Retina (tissue), 1 donor: ENCODE results near the gene TSHZ1.

Experiments
- DNase-seq: peaks from one replicate; pipeline ENCODE4 v3.0.0-alpha.2; 2016

TSHZ1 gene, protein sequence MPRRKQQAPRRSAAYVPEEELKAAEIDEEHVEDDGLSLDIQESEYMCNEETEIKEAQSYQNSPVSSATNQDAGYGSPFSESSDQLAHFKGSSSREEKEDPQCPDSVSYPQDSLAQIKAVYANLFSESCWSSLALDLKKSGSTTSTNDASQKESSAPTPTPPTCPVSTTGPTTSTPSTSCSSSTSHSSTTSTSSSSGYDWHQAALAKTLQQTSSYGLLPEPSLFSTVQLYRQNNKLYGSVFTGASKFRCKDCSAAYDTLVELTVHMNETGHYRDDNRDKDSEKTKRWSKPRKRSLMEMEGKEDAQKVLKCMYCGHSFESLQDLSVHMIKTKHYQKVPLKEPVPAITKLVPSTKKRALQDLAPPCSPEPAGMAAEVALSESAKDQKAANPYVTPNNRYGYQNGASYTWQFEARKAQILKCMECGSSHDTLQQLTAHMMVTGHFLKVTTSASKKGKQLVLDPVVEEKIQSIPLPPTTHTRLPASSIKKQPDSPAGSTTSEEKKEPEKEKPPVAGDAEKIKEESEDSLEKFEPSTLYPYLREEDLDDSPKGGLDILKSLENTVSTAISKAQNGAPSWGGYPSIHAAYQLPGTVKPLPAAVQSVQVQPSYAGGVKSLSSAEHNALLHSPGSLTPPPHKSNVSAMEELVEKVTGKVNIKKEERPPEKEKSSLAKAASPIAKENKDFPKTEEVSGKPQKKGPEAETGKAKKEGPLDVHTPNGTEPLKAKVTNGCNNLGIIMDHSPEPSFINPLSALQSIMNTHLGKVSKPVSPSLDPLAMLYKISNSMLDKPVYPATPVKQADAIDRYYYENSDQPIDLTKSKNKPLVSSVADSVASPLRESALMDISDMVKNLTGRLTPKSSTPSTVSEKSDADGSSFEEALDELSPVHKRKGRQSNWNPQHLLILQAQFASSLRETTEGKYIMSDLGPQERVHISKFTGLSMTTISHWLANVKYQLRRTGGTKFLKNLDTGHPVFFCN (N-terminal part only)

DNA sequence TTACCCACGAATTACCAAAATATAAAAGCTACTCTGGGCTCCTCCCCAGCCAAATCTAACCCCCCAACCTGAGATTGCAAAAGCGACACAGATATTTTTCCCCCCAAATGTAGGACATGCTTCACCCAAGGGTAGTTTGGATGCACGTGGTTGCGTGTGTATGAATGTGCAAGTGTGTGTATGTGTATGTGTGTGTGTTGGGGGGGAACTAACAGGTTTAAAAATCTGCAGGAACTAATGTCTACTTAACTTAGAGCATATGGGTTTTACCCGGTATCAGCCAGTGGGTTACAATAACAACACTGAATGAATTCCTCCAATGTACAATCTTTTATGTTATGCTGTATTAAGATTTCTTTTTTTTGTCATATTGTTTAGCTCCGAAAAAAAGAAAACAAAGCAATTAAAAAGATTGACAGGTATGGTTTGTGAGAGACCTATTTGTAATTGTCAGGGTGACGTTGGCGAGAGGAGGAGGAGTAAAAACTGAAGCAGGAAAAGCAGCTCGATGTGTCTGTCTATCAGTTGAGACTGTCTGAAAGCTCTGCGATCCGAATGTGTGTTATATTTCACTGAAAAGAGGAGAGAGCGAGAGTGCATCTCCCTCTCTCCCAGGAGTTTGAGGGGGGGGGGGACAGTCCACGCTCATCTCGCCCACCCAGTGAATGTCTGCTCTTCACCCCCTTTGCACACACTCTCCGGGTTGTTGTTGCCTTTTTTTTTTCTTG lies at the start of gene TSHZ1:
TSS of gene TSHZ1 (plus strand) at position 524 of the 728 bp plus-strand sequence. CDS start 1,080 bp downstream, outside the sequence.
- peak; percentile 83 for DNase-seq

DNA sequence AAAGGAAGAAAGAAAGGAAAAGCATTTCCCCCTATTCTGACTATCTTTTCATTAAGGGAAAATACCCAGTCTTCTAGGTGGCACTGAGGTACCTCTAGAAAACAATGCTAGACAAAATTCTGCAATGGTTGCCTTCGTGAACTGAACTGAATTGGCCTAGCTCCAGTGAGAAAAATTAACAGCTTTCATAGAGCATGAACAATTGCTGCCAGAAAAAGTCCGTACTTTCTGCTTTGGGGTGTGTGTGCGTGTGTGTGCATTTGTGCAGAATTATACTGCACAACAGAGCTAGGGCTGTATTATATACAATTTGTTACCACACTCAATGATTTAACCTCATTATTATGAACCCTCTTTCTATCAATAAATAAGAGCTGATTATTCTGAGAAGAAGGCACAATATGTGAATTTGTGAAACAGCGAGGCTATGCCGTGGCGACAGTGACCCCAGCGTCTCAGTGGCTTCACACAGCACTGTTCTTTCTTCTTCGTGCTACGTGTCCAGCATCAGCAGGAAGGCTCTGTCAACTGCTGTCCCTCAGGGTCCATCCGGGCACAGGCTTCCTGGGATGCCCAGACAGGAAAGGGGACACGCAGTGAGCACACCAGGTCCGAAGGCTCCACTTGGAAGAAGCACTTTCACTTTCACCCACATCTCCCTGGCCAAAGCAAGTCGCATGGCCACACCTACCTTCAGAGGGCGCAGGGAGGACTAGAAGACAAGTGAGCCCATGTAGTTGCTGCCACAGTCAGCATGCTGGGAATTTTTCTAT lies 49.2 kb upstream of the TSHZ1 start:
- DNase-seq = no peak

DNA sequence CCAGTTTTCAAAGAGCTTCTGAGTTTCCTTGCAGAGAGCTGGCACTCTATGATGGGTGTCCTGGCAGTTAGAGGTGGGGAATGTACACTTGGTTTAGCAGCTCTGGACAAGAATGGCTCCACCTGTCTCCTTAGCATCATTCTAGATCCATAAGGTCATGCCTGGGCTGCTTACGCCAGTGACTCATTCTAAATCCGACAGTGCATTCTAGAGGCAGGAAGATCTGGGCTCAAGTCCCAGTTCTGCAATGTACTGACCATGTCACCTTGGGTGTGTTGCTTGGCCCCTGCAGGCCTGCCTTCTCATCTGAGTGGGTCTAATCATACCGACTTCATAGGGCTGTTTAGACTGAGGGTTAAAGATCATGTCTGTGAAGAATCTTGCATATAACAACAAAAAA lies 48.1 kb upstream of the TSHZ1 start:
- DNase-seq = no peak

DNA sequence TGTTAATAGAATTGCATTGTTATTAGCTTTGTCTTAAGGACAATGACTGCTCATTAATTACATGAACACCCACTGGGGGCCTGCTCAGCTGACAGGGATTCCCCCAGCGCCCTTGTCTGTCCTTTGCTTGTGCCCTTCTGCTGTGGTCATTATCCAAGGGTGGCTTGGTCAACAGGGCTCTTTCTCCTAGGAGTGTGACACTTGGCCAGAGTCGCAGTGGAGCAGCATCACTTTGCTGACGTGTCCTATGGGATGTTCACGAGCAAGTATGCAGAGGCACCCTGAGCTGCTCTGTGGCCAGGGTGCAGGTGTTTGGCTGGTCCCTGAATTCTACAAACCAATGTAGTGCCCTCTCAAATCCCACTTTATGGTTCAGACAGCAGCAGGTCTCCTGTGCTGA lies 47.6 kb upstream of the TSHZ1 start:
- no peak for DNase-seq

DNA sequence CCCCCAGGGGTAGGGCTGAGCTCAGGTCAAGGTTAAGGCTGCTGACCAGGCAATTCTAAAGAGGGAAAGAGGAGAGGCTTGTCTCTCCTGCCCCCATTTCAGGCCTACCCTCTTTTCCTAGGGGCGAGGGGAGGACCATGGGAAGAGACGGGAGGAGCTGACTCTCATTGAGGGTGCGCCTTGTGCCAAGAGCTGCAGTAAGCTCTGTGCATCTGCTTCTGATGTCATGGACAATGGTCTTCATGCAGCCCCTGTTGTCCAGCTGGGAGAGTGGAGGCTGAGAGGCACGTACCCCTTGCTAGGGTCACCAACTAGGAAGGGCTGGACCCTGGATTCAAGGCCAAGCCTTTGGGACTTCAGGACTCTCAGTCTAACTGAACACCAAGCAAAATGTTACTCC lies 46.9 kb upstream of the TSHZ1 start:
- DNase-seq = no peak

DNA sequence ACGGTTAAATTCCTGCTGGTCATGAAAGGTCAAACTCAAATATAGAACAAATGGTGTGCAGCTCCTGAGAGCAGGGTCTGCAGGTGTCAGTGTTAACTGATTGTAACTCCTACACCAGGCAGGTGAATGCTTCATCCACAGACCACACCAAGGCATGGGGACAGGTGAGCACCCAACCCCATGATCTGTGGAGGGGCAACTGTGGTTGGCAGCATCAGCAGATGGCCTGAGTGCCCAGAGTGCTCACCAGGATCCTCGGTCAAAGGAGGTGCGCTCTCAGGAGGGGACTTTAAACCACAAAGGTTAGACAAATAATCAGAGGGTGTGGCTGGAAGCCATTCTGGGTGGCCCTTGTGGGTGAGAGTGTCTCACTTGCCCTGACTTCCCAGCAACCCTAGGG lies 46.1 kb upstream of the TSHZ1 start:
- no peak for DNase-seq

DNA sequence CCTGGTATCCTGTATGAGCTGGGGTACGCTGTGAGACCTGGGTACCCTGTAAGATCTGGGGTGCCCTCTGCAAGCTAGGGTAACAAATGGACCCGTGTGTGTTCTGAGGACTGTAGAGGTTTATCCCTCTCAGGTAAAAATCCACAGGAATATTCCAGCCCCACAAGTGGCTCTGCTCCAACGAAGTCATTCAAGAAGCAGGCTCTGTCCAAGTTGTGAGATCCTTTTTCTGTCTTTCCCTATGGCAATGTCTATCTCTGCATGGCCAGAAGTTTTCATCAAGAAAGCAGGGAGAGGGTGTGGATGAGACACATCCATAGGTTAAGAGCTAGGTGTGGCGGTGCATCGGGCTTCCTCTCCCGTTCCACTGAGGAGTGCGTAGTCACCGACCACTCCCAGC lies 44.7 kb upstream of the TSHZ1 start:
- no peak for DNase-seq

DNA sequence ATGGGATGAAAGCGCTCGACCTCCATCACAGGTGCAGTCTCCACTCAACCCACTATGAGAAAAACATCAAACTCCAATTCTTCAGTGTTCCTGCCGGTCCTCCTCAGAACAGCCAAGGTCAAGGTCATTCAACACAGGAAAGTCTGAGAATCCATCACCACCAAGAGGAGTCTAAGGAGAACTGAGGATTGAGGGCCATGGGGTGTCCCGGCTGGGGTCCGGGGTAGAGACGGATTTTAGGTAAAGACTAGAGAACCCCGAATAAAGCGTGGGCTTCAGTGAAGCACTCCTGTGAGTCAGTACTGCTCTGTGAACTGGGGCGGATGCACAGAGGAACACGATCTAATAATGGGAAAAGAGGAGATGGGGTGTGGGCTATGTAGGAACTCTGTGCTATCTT lies 43.5 kb upstream of the TSHZ1 start:
- DNase-seq = no peak

DNA sequence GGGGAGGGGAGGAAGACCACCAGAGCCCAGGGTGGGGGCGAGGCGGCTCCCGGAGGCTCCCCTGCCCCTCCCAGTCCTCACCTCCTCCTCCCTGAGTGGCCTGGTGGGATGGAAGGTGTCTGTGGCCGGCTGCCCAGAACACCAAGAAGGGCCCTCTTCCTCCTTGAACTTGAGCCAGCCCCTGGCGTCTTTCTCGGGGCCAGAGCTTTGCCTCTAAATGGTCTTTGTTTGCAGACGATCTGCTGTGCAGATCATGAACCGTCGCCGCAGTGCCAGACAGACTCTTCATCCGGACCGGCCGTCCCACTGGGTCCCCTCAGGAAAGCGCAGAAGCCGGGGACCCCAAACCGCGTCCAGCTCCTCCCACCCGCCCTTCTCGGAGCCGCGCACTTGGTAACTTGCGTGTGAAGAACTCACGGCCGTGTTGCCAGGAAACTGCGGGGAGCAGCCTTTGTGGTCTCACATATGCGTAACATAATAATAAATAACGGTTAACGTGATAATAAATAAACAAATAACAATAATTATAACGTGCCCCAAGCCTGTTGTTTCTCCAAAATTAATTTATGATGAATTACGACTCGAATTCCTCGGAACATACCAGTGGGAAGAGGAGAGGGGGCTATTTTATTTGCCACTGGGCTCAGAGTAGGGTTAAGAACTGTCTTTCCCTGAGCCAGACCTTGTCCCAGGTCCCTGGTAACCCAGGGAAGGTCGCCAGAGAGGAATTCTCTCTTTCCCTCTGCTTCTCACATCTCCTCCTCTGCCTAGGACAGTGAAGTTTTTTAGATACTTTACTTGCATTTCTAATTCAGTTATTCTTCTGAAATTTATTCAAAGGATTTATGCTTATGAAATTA lies 42.6 kb upstream of the TSHZ1 start:
- DNase-seq = peak; percentile 38

DNA sequence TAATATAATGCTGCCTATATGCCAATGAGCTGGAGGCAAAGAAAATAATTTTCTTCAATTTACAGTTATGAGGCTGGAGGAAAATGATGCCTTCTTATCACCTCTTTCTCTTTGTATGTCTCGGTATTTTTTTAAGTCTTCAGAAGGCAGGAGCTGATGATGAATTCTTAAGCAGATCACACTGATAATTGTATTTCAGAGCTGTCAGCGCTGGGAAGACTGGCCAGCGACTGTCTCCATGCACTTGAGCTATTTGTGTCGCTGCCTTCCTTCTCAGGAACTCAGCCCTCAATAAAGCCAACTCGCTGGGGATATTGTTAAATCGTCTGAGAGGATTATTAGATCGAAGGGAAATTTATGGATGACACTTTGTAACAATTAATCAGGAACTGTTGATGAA lies 42.0 kb upstream of the TSHZ1 start:
- DNase-seq = peak; percentile 45

DNA sequence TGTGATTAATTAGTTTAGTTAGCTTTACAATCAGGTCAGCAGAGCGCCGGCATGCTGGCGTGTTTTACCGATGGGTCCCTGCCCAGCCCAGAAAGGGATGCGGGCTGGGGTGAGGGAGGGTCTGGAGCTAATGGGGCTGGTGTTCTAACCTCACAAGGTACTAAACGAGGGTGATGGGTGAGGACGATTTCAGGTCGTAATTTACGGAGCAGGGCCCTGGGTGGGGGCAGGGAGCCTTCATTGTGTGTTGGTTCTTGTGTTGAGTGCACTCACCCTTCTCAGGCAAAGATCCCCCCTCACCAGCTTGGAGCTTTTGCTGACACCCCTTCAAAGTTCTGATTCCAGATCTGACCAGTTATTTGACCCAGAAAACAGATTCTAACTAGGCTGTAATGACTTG lies 41.2 kb upstream of the TSHZ1 start:
- DNase-seq = peak; percentile 65

DNA sequence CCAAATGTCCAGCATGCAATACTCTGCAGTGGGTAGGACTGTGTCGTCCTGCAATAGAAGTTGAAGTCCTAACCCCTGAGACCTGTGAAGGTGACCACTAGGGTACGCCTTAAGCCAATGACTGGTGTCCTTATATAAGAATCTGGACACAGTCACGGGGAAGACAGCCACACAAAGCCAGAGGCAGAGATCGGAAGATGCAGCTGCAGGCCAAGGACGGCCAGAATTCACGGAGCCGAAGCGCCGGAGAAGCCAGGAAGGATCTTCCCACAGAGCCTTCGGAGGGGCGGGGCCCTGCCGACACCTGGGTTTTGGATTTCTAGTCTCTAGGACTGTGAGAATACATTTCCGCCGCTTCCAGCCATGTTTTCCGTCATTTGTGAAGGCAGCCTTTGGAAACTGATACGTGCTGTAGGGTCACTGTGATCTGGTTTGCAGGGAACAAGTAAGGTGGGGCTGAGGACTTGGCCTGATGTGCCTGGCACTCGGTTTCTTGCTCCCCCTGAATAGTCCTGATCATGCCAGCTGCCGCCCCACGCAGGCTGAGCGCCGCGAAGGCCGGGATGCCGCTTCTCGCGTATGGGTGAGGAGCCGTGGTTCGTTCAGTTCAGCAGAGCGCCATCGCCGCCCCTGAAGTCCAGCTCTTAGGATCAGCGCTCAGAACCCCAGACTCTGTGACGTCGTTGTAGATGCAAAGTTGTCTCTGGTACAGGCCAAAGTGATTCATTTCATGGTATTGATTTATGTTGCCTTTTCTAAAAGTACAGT lies 40.4 kb upstream of the TSHZ1 start:
- DNase-seq = no peak

DNA sequence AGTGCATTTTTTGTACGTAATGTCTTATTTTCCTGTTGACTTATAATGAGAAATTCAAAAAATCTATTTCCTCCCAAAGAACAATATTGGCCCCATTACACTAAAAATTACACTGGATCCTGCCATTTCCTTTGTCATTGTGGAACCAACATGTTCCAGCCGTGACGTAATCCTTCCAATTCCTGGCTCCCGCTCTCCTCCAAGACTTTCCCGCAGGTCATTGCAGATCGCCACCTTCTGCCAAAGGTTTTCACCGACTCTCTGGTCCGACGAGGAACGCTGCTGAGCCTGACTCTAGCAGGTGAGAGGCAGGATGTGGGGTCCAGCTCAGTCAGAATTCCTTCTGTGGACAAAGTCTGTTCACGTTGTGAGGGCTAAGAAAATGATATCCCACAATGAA lies 39.7 kb upstream of the TSHZ1 start:
- DNase-seq = no peak

DNA sequence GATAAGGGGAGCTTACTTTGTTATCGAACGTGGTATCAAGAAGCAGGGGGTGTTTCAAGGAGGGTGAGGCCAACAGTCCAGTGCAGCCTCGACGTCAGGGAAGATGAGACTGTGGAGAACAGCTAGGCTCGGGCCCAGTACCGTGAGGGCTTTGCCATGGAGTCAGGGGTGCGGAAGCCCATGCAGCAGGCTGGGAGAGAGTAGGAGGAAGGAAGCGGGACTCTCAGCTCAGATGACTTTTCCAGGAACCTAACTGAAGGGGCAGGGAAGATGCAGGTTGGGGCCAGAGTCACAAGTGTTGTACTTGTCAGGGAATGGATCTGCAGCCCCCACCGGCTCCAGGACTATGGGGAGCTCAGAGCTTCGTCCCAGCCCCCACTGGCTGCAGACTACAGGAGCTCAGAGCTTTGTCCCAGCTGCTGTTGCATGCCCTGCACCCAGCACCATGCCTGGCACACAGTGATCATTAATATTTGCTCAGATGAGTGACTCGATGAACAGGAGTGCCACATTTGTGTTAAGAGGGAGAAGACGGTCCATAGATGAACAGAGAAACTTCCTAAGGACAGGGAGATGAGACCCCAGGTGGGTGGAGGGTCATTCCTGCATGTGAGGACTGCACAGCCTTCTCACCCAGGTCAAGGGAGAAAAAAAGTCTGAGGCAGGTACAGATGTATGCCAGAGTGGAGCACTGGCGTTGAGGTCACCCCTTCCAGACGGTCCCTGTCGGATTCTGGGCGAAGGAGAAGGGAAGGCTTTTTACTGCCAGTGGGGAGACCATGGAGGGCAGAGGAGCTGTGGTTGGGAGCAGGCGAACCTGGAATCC lies 38.1 kb upstream of the TSHZ1 start:
- no peak for DNase-seq

DNA sequence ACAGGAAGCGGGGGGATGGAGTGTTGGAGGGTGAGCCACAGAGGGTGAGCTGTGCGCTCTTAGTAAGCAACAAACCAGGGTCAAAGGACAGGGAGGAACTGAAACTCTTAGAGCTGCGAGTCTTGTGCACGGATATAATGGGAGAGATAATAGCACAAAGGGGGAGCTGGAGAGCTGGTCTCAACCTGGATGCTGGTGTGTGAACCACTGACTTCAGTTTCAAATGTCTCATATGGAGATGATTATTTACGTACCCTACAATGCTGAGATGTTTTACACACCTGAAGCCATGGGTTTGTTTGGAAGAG lies 37.5 kb upstream of the TSHZ1 start:
- DNase-seq = no peak

DNA sequence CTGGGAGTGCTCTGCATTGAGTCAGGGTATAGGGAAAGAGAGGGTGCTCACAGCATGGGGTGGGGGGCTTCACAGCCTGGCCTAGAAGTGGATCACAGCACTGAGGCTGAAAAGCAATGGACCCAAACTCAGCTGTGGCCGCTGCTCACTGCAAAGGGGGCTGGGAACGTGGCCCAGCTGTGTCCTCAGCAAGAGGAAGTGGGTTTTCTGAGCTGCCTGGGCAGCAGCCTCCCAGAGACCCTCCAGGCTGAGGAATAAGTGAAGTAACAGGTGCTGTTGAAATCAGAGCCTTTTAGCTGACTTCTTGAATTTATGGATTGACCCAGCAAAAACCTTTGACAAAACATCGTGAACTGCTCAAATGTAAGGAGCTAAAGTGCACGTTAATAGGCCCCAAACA lies 36.9 kb upstream of the TSHZ1 start:
- DNase-seq = no peak

DNA sequence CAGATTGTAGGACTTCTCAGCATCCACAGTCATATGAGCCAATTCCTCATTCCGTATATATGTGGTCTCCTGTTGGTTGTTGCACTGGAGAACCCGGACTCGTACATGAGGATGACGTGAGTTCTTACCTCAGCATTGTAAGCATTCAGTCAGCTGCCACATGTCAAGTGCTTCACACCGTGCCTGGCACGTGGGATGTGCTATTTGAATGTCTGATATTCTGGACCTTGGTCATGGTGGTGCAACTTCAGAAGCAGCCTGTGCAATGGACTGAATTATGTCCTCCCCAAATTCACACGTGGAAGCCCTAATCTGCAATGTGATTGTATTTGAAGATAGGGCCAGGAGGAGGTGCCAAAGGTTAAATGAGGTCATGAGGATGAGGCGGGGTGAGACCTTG lies 33.7 kb upstream of the TSHZ1 start:
- DNase-seq = no peak

DNA sequence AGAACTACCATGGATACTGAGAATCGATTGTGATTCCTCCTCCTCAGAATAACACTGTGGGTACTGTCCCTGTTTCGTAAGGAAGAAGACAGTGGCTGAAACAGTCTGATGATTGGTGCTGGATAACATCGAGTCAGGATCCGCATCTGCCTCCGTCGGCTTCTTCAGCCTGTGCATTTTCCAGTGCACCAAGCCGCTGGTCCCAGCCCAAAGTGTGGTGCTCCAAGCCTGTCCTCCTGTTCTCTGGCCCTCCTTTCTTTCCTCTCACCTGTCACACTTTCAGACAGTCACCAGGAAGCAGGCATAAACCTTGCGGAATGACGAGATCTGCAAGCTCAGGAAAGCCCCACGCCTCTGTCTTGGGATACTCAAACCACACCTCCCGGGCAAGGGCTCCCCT lies 32.2 kb upstream of the TSHZ1 start:
- DNase-seq = no peak

DNA sequence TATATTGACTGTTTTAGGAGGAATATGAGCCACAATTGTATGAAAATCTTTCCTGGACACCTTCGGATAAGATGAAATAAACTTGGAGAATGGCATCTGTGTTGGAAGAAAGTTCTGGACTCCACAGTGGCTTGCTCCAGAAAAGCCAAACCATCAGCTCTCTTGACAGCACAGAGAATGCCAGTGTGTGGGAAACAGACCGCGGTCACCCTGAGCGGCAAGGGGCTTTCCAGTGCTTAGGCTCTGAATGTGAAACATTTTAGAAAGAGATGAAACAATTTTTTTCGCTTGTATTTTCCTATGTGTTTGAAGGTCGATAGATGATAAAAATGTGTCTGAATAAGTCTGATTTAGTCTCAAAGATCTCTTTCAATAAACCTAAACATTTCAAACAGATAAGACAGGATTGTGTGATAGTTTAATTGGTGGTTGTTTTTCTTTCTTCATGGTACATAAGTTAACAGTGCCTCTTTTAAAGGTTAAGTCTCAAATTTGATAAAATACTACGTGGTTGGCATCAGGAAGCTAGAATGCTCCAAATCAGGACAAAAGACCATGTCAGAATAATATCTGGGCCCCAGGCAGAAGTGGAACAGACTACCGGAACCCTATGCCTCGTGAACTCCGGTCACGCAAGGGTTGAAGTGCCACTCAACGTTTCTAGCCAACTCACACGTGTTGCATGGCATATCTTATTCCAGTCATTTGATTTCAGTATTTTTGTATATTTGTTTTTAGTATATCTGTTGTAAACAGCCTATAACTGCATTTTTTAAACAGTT lies 30.6 kb upstream of the TSHZ1 start:
- DNase-seq = no peak
